ENCODE results near the gene ARFGEF3. TPM values are rescaled to one million over a fixed set of nuclear protein-coding genes. Genes with fewer than 3 reads are reported as not detected.

Gene ARFGEF3
- total RNA-seq, 1 experiment from 2014 or later, result 0.62 TPM

DNA sequence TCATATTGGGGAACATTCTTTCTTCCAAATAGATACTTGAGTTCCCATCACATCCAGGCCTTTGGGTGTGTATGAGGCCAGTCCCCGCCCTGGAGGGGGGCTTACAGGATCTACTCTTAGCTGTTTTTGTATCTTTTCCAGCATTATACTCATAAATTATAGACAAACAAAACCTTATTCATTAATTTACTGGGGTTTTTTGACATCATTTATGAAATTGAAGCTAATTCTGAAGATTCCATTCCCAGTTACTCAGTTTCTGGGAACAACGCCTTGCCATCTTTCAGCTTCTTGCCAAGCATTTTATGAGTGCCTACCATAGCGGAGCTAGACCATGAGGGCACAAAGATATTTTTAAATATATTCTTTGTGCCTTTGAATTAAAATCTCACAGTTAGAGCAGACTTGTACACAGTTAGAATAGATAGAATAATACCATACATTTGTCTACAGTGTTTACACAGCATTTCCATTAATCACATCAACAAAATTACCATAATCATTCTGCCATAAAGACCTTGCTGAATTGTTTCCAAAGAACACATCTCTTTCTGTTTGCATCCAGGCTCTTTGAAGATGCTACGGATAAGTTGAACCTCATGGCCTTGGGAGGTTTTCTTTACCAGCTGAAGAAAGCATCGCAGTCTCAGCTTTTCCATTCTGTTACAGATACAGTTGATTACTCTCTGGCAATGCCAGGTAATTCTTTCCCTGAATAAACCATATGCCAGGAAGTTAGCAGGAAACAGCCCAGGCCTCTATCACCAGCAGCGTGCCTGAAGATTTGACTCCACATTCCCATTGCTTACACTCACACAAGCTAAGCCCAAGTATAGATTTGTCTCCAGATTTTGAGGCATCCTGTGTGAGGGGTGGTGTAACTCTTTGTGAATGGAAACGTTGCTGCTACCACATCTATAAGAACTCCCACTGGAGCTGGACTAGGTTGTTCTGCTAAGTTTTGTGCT is 132.0 kb downstream of the ARFGEF3 start:
- DNase-seq (ENCODE audit: extremely low read depth, low read depth), result no peak

DNA sequence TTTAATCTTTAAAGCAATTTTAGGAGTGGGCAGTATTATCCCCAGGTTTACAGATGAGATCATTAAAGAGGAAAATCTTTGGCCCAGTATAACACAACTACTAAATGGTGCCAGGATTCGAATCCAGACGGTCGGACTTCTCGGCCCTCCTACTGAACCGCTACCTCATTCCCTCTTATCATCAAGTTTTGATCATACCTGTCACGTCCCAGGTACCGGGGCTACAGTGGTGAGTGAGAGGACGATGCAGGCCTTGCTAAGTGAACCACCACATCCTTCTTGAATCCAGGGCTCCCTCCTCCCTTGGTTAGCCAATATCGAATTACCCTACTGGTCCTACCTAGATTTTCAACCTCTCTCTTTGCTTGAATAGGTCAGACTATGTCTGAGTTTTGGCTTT is 134.6 kb downstream of the ARFGEF3 start:
- DNase-seq (ENCODE audit: extremely low read depth, low read depth), result no peak

DNA sequence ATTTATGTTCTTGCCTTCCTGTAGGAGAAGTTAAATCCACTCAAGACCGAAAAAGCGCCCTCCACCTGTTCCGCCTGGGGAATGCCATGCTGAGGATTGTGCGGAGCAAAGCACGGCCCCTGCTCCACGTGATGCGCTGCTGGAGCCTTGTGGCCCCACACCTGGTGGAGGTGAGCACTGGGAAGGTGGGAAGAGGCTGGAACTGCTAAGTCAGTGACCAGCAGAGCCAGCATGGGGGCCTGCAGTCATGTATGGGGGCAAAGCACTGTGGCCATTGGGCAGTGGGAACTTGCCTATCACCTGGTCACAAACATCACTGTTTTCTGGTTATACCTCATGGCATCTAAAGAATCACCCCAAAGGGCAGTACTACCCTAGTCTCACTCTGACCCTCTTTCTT is 135.0 kb downstream of the ARFGEF3 start:
- no peak for DNase-seq (ENCODE audit: extremely low read depth, low read depth)

DNA sequence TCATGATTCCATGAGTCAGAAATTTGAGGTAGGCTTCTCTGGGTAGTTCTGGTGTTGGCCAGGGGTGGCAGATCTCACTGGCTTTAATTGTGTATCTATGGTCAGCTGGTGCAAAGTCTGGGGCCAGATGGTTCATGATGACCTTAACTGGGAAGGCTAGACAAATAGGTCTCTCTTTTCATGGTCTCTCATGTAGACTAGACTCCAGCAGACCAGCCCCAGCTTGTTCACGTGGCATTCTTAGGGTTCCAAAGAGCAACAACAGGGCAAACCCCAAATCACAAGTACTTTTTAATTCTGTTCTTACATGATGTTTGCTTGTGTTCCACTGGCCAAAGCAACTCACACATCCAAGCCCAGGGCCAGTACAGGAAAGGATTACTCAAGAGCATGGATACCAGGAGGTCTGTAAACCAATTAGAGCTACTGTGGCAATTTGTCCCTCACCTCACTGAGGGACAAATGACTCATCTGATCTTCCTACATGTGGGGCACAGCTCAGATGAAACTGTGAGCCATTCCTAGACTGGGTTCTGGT is 136.1 kb downstream of the ARFGEF3 start:
- no peak for DNase-seq (ENCODE audit: extremely low read depth, low read depth)

DNA sequence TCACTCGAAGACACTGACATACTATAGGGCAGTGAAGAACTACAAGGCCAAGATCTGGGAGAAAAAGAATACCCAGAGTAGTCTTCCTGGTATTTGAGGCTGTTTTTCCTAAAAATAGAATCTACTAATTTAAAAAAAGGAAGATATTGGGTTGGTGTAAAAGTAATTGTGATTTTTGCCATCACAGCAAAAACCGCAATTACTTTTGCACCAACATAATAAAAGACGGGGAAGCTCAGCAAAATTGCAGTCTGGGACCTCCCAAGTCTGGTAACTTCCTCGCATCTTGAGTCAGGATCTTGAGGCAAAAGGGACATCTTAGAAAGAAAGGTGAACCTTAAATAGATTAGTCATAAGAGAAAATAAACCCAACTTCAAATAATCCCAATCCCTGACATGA is 138.7 kb downstream of the ARFGEF3 start:
- no peak for DNase-seq (ENCODE audit: extremely low read depth, low read depth)

DNA sequence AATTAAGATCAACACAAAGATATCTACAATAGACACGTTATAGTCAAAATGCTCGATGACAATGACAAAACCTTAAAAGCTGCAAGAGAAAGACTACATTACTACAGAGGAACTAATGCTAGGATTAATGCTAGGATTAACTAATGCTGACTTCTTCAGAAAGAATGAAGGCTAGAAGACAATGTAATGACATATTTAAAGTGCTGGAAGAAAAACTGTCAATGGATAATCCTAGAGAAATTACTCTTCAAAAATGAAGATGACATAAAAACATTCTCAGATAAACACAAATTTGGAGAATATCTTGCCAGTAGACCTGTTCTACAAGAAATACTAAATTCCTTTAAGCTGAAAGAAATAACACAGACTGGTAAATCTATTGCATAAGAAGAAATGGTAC is 140.8 kb downstream of the ARFGEF3 start:
- no peak for DNase-seq (ENCODE audit: extremely low read depth, low read depth)

DNA sequence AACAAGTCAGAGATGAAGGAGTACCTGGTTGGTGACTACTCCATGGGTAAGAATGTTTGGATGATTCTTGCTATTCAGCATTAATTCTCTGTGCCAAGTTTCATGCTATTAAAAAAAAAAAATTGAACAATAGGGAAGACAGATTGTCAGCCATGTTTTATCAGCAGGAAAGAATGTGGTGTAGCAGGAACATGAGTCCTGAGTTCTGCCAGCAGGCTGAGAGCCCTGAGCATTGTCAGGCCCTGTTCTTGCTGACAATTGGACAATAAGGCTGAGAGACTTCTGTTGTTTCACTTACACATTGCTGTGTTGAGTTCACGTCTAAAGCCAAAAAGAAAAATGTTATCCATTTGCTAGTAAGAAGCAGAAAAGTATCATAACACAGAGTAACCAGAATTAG is 145.6 kb downstream of the ARFGEF3 start:
- no peak for DNase-seq (ENCODE audit: extremely low read depth, low read depth)

DNA sequence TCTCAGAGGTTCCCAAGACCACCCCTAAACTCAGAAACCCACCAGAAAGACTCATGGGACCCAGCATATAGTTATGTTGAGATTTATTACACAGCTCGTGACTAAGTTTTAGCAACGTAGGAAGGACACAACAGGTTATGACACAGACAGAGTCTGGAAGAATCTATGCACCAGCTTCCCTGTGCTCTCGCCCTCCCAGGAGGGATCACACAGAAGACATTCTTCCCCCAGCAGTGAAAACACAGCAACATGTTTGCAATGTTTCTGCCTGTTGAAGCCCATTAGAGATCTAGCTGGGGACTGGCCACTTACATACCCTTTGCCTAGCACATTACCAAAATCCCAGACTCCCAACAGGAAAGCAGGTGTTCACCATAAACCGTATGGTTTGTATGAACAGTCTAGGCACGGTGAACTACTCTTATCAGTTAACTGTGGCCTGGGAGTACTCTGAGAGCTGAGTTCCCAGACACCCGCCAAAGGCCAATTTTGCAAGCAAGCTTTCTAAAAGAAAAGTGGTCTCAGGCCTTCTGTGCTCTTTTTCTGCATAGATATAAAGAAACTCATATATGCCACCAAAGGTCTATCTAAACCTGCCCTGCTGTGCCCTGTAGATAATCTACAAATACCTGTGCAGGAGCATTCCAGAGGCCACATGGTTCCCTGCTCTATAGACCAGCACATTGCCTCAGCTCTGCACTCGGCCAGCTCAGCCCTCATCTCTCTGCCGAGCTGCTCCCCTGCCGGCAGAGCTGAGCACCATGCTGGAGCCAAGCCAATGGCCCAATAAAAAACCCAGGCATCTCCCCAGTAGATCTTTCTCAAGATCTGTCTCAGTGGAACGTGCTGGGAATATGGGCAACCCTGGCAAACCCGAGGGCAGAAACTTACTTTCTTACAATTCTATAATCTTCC is 146.3 kb downstream of the ARFGEF3 start:
- no peak for DNase-seq (ENCODE audit: extremely low read depth, low read depth)

DNA sequence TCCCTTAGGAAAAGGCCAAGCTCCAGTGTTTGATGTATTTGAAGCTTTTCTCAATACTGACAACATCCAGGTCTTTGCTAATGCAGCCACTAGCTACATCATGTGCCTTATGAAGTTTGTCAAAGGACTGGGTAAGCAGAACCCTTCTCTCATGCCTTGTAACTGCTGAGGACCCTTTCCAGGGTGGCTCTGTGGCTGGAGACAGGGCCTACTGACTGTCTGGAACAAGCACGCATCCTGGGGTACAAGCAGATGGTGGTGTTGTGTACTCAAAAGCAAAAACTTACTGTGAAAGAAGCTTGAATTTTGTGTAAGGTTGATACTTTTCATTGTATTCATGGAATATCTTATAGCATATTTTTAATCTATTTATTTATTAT is 147.0 kb downstream of the ARFGEF3 start:
- no peak for DNase-seq (ENCODE audit: extremely low read depth, low read depth)

DNA sequence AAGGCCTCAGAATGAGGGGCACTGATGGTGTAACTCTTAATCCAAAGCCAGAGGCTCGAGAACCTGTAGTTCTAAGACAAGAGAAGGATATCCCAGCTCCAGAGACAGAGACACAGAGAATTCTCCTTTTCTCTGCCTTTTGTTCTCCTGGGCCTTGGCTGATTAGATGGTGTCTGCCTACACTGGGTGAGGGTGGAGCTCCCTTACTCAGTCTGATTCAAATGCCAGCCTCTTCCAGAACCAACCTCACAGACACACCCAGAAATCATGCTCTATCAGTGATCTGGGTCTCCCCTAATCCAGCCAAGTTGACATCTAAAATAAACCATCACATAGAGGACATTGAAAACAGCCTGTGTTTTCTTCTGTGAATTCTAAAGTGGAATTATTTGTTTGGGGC is 148.0 kb downstream of the ARFGEF3 start:
- DNase-seq (ENCODE audit: extremely low read depth, low read depth), result no peak

DNA sequence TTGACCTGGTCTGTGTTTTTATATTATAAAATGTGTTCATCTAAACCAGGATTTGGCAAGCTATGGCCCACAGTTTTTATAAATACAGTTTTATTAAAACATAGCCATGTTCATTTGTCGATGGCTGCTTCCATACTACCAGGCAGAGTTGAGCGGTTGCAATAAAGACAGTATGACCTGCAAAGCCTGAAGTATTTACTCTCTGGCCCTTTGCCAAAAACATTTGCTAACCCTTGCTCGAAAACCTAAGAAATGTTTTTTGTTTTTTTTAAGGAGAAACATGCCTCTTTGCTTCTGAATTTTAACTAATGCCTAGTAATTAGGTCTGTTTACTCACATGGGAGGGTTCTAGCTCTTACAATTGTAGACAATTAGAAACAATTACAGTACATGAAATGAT is 148.6 kb downstream of the ARFGEF3 start:
- no peak for DNase-seq (ENCODE audit: extremely low read depth, low read depth)

DNA sequence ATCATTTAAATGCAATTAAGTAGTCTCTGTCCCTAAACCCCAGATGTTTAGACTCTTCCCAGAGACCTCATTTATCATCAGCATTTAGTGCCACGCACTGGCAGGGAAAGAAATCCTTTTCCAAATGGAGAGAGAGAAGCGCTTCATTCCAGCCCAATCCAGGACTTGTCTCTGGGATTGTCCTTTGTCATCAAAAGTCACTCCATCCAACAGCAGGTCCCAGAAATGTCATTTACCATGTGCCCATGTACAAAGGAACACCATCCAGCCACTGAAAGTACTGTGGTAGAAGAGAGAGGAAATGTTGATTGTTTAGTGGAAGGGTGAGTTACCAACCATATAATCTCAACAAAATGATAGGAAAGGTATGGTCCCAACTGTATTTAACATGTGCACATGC is 149.1 kb downstream of the ARFGEF3 start:
- no peak for DNase-seq (ENCODE audit: extremely low read depth, low read depth)

DNA sequence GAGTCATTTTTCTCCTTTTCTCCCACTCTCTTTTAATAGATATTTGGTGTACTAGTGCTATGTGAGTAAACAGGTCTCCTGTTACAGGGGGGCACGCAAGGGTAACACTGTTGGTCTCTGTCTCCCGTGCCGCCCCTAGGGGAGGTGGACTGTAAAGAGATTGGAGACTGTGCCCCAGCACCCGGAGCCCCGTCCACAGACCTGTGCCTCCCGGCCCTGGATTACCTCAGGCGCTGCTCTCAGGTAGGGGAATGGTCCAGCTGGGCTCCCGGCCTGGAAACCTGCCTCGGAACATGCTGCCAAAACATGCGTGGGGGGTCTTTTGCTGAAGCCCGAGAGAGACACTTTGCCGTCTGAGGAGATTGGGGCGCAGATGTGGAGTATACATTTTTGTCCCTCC is 149.5 kb downstream of the ARFGEF3 start:
- no peak for DNase-seq (ENCODE audit: extremely low read depth, low read depth)

DNA sequence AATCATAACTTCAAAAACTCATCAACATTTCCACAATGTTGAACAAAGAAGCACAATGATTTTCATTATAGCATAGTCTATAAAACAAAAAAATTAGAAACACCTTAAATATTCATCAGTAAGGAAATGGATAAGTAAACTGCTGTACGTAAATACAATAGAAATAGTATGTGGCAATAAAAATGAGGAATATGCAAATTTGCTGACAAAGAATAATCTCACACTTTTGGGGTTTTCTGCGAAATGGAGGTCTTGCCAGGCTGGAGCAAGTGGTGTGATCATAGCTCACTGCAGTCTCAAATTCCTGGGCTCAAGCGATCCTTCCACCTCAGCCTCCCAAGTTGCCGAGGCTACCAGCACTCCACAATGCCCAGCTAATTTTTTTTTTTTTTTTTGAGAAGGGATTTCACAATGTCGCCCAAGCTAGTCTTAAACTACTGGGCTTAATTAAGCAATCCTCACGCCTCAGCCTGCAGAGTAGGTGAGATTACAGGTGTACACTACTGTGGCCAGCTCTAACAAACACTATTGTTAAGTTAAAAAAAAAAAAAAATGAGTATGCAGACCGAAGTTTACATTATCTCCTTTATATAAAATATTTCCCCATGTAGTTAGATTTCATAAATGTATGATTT is 157.1 kb downstream of the ARFGEF3 start:
- no peak for DNase-seq (ENCODE audit: extremely low read depth, low read depth)

DNA sequence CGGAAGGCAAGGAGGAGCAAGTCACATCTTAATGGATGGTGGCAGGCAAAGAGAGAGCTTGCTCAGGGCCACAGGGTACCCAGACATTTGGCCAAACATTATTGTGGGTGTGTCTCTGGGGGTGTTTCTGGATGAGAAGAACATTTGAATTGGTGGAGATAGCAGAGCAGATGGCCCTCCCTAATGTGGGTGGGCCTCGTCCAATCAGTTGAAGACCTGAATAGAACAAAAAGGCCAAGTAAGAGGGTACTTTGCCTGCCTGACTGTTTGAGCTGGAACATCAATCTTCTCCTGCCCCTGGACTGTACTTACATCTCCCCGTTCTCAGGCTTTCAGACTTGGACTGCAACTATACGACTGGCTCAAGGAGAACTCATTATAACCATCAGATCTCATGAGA is 160.2 kb downstream of the ARFGEF3 start:
- DNase-seq (ENCODE audit: extremely low read depth, low read depth), result no peak

DNA sequence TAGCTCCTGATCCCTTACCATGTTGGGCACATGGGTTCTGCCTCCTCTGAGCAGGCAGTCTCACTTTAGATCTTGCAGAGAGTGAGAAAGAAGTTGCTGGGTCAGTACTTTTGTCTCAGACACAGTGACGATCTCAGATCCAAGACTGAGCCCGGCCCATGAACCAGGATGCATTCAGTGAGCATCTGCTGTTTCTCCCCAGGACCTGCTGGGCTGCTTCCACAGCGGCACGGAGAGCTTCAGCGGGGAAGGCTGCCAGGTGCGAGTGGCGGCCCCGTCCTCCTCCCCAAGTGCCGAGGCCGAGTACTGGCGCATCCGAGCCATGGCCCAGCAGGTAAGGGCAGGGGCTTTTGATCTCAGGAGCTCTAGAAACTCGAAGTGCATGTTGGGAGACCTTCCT is 162.1 kb downstream of the ARFGEF3 start:
- DNase-seq (ENCODE audit: extremely low read depth, low read depth), result no peak

DNA sequence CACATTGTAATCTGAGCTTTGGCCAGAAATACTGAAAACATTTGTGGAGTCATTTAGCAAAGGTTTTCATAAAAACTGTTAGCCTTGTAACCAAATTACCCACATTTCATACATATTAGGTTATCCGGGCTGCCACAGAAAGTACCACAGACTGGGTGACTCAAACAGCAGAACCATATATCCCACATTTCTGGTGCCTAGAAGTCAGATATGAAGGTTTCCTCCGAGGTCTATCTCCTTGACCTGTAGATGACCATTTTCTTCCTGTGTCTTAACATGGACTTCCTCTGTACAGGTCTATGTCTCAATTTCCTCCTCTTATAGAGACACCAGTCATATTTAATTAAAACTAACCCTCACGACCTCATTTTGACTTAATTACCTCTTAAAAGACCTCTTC is 166.5 kb downstream of the ARFGEF3 start:
- DNase-seq (ENCODE audit: extremely low read depth, low read depth), result no peak

DNA sequence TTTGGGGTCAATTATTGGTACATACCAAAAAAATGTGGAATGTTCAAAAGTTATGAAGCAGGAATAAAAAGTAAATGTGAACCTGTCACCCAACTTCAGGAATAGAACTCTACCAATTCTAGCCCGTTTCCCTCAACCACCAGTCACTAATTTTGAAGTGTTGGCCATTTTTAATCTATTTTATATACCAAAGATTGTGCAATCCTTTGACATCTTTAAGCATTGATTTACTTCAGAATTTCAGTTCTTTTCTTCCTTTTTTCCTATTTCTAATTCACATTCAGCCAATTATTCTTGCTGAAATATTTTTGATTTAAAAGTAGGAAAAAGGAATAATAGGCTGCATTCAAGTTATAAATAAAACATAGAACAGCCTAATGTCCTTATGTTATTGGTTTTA is 169.0 kb downstream of the ARFGEF3 start:
- no peak for DNase-seq (ENCODE audit: extremely low read depth, low read depth)

DNA sequence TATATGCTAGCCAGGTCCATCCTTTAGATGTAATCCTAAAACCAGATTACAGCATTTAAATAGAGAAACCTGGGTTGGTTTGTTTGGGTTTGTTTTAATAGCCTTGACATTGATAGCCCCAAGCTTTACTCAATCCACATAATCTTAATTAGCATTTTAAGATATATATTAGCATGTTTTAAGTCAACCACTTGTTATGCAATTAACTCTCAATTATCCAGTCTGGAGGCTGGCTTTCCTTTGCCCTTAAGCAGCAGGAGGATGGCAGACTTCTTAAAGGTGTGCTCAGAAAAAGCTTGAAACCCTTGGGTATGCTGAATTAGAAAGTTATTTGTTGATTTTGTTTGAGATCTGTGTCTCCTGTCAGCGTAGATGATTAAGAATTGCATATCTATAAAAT is 169.7 kb downstream of the ARFGEF3 start:
- DNase-seq (ENCODE audit: extremely low read depth, low read depth), result no peak

DNA sequence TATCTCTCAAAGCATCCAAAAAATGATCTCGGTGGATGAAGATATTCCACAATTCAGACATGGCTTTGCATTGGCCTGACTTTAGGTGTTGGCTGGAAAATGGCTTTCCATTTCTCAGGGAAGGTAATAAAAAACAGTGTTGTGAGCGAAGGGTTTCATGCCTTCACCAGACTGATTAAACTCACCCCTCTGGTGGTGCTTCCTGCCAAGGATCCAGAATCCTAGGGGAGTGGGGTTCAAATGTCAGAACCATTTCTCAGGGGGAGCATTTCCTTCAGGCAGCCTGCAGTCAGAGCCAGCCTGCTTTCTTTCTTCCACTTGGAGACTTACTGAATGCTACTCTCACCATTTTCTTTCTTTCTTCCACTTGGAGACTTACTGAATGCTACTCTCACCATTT is 170.2 kb downstream of the ARFGEF3 start:
- DNase-seq (ENCODE audit: extremely low read depth, low read depth), result no peak

DNA sequence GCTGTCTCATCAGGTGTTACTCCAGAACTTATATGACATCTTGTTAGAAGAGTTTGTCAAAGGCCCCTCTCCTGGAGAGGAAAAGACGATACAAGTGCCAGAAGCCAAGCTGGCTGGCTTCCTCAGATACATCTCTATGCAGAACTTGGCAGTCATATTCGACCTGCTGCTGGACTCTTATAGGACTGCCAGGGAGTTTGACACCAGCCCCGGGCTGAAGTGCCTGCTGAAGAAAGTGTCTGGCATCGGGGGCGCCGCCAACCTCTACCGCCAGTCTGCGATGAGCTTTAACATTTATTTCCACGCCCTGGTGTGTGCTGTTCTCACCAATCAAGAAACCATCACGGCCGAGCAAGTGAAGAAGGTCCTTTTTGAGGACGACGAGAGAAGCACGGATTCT is 172.3 kb downstream of the ARFGEF3 start:
- no peak for DNase-seq (ENCODE audit: extremely low read depth, low read depth)

All from NCI-H460 (cell line).